GM18909 (cell line): ENCODE results near the gene SLC5A1.
"Not testable (repeated sequence)": the region's sequence is repeated elsewhere in the genome, so short reads cannot be mapped to it uniquely, and the experiment has no call there.

Source experiments
- ATAC-seq: cut with Tn5 transposase; IDR thresholded peaks from one replicate; pipeline ENCODE4 v1.9.1; 2021; ENCODE audit warnings: mild to moderate bottlenecking; ENCODE audit not compliant: unreplicated experiment, poor library complexity

Gene SLC5A1

DNA sequence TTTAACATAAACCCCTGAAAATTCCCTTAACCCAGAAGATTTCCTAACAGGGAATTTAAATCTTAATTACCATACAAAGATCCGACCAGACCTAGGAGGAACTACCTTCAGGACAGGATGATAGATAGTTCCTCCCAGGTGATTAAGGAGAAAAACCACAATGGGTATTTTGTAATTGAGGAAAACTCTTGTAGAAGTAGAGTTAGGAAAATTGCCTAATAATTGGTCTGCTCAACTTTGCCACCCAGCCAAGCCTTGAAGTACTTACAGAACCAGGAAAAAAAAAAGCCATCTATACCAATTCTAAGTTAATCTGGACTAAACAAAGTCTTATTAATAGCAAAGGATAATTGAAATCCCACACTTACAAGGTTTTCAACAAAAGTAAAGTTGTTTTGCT is 95.5 kb downstream of the SLC5A1 start:
- not testable (repeated sequence) for ATAC-seq

DNA sequence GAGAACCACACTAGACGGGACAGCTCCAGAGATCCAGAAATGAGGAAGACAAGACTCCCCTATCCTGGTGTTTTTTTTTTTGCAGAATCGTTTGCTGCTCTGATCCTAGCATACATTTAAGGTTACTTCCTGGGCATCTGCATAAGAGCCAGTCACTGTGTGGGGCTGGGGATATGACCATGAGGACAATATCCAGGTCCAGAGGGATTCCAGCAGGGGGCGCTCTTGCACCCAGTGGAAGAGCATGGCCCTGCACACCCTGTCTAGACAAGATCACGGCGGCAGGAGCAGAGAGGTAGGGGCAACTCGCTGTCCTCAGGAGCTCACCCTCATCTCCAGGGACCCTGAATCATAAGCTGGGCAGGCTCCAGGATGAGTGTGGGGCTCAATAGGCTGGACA is 97.6 kb downstream of the SLC5A1 start:
- not testable (repeated sequence) for ATAC-seq

DNA sequence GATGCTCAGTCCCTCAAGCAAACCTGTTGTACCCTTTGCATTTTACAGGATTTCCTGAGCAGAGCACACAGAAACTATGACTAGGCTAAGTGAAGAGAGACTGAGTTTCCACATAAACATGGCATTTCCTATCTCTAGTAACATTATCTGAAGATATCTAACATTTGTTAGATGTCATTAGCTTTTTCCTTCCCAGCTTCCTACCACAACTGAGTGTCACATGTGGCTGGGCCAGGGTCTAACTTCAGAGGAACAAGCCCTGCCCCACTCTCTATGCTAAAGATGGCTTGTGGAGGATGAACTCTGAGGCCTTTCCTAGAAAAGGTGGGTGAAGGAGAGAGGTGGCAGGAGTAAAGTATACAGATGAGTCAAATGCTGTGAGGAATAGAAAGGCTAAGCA is 99.5 kb downstream of the SLC5A1 start:
- no peak for ATAC-seq

GRCh38 chr22:32144496-32145274 is 101.6 kb downstream of the SLC5A1 start:
- no peak for ATAC-seq

DNA sequence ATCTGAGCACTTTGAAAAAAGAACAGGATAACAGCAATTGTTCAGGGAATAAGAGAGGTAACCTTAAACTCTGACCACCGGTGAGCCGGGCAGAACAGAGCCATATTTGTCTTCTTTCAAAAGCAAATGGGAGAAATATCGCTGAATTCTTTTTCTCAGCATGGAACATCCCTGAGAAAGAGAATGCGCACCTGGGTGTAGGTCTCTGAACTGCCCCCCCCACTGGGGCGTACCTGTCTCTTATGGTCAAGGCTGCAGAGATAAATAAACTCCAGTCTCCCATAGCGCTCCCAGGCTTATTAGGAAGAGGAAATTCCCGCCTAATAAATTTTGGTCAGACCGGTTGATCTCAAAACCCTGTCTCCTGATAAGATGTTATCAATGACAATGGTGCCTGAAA is 104.1 kb downstream of the SLC5A1 start:
- ATAC-seq = not testable (repeated sequence)

DNA sequence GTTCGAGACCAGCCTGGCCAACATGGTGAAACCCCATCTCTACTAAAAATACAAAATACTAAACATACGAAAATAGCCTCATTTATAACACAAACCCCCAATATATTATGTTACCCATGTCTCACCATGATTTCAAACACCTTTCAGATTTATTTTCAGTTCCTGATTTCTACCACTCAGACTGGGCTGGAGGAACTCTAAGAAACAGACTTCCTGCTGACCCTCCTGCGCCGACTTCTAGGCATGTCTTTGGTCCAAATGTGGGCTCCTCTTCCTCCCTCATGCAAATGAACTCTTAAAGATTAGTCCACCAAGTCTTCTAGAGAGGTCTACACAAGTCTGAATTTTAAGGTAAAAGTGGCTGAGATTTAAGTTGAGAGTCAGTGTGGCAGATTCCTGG is 105.3 kb downstream of the SLC5A1 start:
- not testable (repeated sequence) for ATAC-seq

- not testable (repeated sequence) for ATAC-seq
Observed at GRCh38 chr22:32150647-32151046, 107.6 kb downstream of the SLC5A1 start.

DNA sequence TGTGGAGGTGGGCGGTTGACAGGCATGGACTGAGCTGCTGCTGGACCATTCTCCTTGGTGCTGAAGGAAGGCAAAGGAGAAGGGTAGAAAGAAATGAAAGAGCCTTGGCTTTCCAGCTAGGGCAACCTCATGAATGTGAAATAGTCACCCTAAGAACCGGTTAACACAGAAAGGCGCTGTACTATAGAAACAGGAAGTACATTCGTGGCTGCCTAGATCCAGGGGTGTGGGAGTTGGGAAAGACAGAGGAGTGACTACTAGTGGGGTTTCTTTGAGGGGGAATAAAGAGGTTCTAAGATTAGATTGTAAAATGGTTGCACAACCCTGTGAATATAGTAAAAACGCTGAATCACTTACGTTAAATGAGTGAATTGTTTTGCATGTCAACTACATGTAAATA is 108.6 kb downstream of the SLC5A1 start:
- not testable (repeated sequence) for ATAC-seq

GRCh38 chr22:32154727-32155126 is 111.7 kb downstream of the SLC5A1 start:
- not testable (repeated sequence) for ATAC-seq

GRCh38 chr22:32157632-32158031 is 114.6 kb downstream of the SLC5A1 start:
- not testable (repeated sequence) for ATAC-seq

GRCh38 chr22:32158712-32159533 is 115.9 kb downstream of the SLC5A1 start, which contains the start of gene C22orf42:
C22orf42 (minus strand) TSS chr22:32159303; CDS start chr22:32159215, 88 bp downstream.
- ATAC-seq = no peak

GRCh38 chr22:32160411-32160810 is 117.3 kb downstream of the SLC5A1 start:
- not testable (repeated sequence) for ATAC-seq
